C1 segment of cervical spinal cord (tissue), 14 donors: Measurements from ENCODE around the gene CES2.
"Not testable (repeated sequence)": the region's sequence is repeated elsewhere in the genome, so short reads cannot be mapped to it uniquely, and the experiment has no call there.

Experiments used
- DNase-seq, 14 donors: peaks; one replicate each; lab custom pipeline; 2025; lab: John Stamatoyannopoulos, UW

Gene CES2

GRCh38 chr16:66935314-66936011, at the start of gene CES2:
Gene CES2, plus strand, starts transcription at chr16:66935516. Its CDS starts 120 bp downstream, at chr16:66935636.
- DNase-seq: peak in 4 of 14 donors; percentile 18 to 40 (median 30)

GRCh38 chr16:66886321-66886720, 49.0 kb upstream of the CES2 start:
- no peak for DNase-seq

DNA sequence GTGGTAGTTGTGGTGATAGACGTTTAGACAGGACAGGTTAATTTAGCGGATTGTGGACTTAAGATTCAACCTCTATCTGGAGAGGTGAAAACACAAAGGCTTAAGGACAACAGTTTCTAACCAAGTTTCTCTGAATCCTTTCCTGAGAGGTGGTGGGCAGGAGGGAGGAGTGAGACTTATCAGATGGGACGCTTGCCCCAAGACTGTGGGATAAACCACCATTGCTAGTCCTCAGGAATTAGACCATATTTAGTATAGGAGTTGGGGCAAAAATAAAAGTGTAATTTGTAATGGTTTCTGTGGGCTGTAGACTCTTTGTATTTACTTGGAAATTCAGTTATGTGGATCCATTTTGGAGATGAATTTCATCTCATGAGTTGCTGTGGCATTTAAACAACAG, 48.4 kb upstream of the CES2 start:
- no peak for DNase-seq

GRCh38 chr16:66888647-66889615, 46.4 kb upstream of the CES2 start:
- no peak for DNase-seq

DNA sequence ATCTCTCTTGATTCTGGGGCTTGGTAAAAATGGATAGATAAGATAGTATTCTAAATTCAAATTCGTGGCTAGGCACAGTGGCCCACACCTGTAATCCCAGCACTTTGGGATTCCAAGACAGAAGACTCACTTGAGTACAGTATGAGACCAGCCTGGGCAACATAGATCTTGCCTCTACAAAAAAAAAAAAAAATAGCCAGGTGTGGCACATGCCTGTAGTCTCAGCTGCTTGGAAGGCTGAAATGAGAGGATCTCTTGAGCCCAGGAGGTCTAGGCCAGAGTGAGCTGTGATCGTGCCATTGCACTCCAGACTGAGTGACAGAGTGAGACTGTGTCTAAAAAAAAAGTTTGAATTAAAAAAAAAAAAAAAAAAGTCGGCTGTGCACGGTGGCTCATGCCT, 45.7 kb upstream of the CES2 start:
- DNase-seq: no peak

DNA sequence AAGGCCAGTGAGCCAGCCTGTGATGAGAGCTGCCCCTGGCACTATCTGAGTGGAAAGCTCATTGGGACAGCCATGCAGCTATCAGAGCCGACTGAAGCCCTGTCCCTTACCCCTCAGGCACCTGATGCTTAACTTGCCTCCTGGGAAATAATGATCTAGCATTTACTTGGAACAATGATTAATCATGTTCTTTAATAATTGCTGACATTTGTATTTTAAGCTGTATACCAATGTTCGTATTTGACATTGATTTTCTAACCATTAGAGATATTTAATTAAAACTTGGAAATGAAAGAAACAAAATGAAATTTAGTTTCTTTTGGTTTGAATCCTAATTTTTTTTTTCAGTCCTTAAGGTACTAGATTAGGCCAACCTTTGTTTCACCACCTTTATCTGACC, 44.5 kb upstream of the CES2 start:
- no peak for DNase-seq

DNA sequence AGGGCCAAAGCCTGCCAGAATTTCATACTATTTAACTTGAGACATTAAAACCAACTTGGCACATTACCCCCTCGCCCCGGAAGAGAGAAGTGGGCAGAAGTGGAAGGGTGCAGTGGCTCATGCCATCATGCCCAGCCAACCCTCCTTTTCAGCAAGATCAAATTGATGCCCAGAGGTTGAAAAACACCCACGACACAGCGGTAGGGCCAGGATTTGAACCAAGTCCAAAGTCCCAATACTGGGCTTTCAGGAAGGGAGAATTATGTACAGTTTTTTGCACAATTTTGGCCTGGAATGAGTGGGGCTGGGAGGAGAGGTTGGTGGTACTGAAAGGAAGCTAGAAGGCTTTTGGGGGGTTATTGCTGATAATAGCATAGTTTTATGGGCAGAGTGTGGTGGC, 44.0 kb upstream of the CES2 start:
- DNase-seq: no peak

DNA sequence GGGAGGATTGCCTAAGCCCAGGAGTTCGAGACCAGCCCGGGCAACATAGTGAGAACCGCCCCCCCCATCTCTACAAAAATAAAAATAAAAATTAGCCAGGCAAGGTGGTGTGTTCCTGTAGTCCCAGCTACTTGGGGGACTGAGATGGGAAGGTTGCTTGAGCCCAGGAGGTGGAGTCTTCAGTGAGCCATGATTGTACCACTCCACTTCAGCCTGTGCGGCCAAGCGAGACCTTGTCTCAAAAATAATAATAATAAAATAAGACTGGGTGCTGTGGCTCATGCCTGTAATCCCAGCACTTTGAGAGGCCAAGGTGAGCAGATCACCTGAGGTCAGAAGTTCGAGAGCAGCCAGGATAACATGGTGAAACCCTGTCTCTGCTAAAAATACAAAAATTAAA, 43.5 kb upstream of the CES2 start:
- DNase-seq: no peak

GRCh38 chr16:66894055-66894454, 41.3 kb upstream of the CES2 start:
- DNase-seq: no peak

DNA sequence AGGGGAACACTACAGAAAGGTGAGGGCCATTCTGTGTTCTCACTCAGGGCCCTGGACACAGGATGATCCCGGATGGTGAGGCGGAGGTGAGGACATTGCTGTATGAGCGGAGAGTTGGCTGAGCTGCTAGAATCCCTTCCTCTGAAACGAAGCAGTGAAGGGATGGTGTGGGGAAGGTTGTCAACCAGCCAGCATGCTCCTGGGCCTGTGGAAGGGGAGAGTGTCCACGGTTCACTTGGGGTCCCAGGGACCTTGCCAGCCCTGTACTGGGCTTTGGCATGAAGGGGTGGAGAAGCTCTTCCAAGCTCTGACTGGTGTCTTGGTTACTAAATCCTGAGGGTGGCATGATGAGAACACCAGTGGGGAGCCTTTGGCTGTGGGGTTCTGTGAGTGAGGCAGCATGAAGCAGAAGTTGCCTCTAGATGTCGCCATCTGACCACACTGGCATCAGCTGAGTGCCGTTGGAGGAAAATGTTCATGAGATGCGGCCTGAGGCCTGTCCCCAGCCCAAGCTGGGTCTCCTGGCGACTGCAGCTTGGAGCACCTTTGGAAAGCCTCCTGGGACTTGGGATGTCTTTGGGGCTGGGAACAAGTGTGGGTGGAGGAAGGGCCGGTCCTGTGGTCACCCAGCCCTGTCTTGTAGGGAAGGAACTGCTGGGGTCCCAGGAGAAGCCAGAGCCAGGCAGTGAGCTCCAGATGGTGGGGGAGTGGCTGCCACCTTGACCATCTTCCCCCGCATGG, 40.2 kb upstream of the CES2 start:
- DNase-seq: peak in 13 of 14 donors; percentile 11 to 79 (median 40)

DNA sequence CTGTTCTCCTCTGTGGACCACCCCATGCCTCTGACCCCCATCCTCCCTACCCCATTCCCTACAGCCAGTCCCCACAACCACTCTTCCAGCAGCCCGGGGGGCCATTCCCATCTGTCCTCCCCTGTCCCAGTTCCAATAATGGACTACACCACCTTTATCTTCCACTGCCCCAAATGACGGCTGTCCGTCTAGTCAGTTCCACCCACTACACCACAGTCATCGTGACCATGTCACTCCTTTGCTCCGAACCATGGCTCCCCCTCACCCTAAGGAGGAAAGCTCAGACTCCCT, 39.7 kb upstream of the CES2 start:
- no peak for DNase-seq

DNA sequence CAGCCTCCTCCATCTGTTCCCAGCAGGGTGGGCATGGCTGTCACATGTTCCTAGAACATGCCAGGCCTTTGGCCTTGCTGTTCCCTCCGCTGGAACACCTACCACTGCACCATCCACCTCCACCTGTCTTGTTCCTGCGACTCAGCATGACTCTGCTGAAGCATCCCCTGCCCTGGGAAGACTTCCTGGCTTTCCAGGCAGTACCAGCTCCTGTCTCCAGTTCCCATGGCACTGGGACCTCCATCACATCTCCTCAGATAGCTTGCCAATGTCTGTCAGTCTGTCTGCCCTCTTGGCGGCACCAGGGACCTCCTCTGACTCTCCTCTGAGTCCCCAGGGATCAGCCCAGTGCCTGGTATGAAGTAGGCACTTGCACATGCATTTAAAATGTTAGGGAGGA, 39.3 kb upstream of the CES2 start:
- DNase-seq: peak in 1 of 14 donors; percentile 18

DNA sequence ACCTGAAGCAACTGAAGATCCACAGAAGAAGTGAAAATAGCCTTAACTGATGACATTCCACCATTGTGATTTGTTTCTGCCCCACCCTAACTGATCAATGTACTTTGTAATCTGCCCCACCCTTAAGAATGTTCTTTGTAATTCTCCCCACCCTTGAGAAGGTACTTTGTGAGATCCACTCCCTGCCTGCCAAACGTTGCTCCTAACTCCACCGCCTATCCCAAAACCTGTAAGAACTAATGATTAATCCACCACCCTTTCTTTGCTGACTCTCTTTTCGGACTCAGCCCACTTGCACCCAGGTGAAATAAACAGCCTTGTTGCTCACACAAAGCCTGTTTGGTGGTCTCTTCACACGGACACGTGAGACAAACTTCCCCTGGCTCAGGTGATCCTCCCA, 38.6 kb upstream of the CES2 start:
- not testable (repeated sequence) for DNase-seq

DNA sequence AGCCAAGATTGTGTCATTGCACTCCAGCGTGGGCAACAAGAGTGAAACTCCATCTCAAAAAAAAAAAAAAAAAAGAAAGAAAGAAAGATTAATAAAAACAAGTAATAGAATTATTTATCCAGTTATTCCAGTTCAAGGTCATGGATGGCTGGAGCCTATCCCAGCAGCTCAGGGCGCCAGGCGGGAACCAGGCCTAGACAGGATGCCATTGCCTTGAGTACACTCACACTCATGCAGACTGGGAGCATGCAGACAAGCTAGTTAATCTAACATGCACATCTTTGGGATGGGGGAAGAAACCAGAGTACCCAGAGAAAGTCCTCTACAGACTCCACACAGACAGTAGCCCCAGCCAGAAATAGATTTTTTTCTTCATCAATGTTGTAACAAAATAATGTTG, 37.1 kb upstream of the CES2 start:
- DNase-seq: no peak

- DNase-seq: no peak
These were observed 36.4 kb upstream of the CES2 start for GRCh38 chr16:66898933-66899309.

DNA sequence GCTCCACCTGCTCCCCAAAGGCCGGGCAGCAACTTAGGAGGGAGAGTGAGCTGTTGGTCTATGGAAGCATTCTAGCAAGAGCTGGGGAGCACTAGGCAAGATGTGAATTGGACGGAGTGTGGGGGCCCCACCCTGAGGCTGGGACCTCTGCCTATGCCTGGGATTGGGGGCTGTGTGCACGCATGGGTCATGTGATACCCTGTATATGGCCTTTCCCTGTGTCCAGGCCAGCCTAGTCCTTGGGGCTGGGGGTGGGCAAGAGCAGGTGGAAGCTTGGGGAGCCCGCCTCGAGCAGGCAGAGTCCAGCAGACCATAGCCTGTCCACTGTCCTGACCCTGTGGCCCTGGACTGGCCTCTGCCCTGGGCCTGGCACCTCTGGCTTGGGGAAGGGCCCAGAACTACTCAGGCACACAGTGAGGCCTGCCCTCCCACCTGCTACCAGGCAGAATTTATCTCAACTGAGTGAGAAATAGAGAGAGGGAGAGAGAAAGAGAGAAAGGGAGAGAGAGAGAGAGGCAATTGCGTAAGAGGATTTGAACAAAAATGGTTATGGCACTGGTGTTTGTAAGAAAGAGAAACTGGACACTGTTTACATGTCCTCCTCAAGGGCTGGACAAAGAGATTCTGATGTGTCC, 35.9 kb upstream of the CES2 start:
- DNase-seq: no peak

GRCh38 chr16:66899945-66900710, 35.2 kb upstream of the CES2 start:
- DNase-seq: peak in 2 of 14 donors; percentile 22 to 38

DNA sequence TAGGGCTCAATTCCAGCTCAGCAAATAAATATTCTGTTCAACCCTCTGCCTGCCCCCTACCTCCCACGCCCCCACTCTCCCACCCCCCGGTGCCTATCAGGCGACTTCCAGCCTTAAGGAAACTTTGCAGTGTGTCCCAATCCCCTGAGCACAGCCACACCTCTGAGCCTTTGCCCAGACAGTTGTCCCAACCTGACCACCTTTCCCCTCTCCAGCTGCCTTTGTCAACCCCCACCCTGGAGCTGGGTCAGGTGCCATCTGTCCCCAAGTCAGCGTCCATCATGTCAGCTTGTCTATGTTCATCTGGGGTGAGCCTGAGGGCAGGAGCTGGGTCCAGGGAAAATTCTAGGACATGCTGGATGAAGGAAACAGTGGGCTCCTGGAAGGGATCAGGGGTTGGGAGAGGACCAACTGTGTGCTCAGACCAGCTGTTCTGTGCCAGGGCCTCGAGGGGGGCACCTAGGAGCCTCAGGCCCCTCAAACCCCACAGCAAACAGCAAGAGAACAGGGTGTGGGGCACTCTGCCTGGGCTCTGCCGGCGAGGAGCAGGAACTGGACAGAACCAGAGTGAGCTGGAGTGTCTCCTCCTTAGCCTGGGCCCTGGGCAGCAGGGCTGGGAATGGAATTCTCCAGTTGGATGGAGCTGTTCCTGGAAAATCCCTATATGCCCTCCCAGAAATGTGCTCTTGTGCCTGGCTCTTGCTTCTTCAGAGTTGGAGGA, 34.4 kb upstream of the CES2 start:
- peak in 9 of 14 donors; percentile 16 to 78 (median 33) for DNase-seq

GRCh38 chr16:66901626-66902025, 33.7 kb upstream of the CES2 start:
- DNase-seq: peak in 1 of 14 donors; percentile 81
